ENCODE measurements around the gene SEMA3D.

DNA sequence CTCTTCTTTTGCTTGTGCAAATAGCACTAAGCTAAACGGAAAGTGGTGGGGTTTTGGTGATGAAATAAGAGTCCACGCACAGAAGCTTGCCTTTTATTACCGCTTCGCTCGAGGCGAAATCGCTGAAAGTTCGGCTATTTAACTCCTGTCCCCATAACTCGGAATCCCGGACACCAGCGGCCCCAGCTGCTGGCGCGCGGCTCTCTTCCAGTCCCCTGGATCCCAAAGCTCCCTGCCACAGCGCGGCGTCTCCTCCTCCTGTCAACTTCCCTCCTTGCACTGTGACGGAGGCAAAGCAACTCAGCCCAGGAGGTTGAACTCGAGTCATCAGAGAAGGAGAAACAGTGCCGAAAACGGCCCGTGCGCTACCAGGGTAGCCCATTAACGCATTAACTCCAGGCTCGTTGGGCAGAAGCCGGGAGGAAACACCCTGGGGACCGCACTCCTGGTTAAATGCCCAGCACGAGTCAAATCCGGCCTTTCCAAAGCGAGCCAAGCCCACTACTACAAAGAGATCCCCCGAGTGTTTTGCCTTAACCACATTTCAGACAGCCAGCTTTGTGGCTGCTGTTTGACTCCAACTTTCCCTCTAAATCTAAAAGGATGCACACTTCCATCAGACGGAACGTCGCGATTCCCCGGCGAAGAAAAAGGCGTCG, 1.3 kb downstream of the SEMA3D start:
- TF ChIP-seq, protein P1, sequence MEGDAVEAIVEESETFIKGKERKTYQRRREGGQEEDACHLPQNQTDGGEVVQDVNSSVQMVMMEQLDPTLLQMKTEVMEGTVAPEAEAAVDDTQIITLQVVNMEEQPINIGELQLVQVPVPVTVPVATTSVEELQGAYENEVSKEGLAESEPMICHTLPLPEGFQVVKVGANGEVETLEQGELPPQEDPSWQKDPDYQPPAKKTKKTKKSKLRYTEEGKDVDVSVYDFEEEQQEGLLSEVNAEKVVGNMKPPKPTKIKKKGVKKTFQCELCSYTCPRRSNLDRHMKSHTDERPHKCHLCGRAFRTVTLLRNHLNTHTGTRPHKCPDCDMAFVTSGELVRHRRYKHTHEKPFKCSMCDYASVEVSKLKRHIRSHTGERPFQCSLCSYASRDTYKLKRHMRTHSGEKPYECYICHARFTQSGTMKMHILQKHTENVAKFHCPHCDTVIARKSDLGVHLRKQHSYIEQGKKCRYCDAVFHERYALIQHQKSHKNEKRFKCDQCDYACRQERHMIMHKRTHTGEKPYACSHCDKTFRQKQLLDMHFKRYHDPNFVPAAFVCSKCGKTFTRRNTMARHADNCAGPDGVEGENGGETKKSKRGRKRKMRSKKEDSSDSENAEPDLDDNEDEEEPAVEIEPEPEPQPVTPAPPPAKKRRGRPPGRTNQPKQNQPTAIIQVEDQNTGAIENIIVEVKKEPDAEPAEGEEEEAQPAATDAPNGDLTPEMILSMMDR (conservative IDR thresholded peaks at IDR 0.05): no peak
- no peak for TF ChIP-seq EZH2 (IDR thresholded peaks at IDR 0.05; ENCODE audit: low read depth)
